Liver (tissue), 3 donors: Measurements from ENCODE around the gene BMP6.

ENCODE experiments used
- EGR1 ChIP-seq, 2 donors: IDR thresholded peaks; 2 replicates each; pipeline ENCODE4 v1.6.1; 2016 to 2018; ENCODE audit warnings: antibody characterized with exemption in 2 of 2, low read depth in 2 of 2
- FOXA1 ChIP-seq: IDR thresholded peaks from 2 replicates; pipeline ENCODE4 v1.6.1; 2016; ENCODE audit warnings: antibody characterized with exemption
- GABPA ChIP-seq, 2 donors: IDR thresholded peaks in 1 of 2; conservative IDR thresholded peaks in 1 of 2; 2 replicates each; pipeline ENCODE4 v1.6.1; 2016; ENCODE audit warnings: antibody characterized with exemption in 2 of 2, mild to moderate bottlenecking in 1 of 2, moderate library complexity in 1 of 2
- HNF4A ChIP-seq, 2 donors: conservative IDR thresholded peaks; 2 replicates each; pipeline ENCODE4 v1.6.1; 2016; ENCODE audit warnings: antibody characterized with exemption in 2 of 2, mild to moderate bottlenecking in 2 of 2
- RAD21 ChIP-seq, 2 donors: IDR thresholded peaks; 2 replicates each; pipeline ENCODE4 v1.6.1; 2016; ENCODE audit warnings: antibody characterized with exemption in 2 of 2, mild to moderate bottlenecking in 2 of 2
- RXRA ChIP-seq, 2 donors: IDR thresholded peaks; 2 replicates each; pipeline ENCODE4 v1.6.1; 2017 to 2018; ENCODE audit warnings: antibody characterized with exemption in 2 of 2, mild to moderate bottlenecking in 1 of 2
- SP1 ChIP-seq: IDR thresholded peaks from 2 replicates; pipeline ENCODE4 v1.6.1; 2018; ENCODE audit warnings: antibody characterized with exemption, mild to moderate bottlenecking
- TAF1 ChIP-seq: conservative IDR thresholded peaks from 2 replicates; pipeline ENCODE4 v1.6.1; 2016; ENCODE audit warnings: antibody characterized with exemption, mild to moderate bottlenecking
- YY1 ChIP-seq: IDR thresholded peaks from 2 replicates; pipeline ENCODE4 v1.6.1; 2016; ENCODE audit warnings: antibody characterized with exemption, mild to moderate bottlenecking
- TF ChIP-seq, protein P1 (sequence below): fragments of 150-350 bp; IDR thresholded peaks from 2 replicates; pipeline ENCODE4 v1.5.1; 2017; ENCODE audit warnings: improper control_type of control experiment, low read depth, low read length; ENCODE audit not compliant: missing input control
- TF ChIP-seq, protein P2 (sequence below): IDR thresholded peaks from 2 replicates; pipeline ENCODE4 v1.6.1; 2016; ENCODE audit warnings: antibody characterized with exemption, mild to moderate bottlenecking
- TF ChIP-seq, protein P3 (sequence below): IDR thresholded peaks from 2 replicates; pipeline ENCODE4 v1.6.1; 2016; ENCODE audit warnings: antibody characterized with exemption
- donor health status: healthy.
- donor health status: healthy.

DNA sequence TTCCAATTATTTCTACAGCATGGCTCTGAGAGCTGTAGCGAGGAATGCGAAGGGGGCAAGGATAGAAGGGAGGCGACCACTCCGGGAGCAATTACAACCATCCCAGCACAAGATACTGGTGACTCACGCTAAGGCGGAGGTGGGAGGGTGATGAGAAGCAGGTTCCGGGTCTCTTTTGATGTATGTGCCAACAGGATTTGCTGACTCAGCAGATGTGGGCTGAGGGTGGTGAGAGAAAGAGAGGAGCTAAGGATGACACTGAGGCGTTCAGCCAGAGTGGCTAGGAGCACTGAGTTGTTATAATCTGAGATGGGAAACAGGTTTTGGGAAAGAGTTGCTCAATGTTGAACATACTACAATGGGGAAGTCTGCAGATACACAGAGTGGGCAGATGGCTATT lies 194.0 kb downstream of the BMP6 start:
- TF ChIP-seq, protein P1, sequence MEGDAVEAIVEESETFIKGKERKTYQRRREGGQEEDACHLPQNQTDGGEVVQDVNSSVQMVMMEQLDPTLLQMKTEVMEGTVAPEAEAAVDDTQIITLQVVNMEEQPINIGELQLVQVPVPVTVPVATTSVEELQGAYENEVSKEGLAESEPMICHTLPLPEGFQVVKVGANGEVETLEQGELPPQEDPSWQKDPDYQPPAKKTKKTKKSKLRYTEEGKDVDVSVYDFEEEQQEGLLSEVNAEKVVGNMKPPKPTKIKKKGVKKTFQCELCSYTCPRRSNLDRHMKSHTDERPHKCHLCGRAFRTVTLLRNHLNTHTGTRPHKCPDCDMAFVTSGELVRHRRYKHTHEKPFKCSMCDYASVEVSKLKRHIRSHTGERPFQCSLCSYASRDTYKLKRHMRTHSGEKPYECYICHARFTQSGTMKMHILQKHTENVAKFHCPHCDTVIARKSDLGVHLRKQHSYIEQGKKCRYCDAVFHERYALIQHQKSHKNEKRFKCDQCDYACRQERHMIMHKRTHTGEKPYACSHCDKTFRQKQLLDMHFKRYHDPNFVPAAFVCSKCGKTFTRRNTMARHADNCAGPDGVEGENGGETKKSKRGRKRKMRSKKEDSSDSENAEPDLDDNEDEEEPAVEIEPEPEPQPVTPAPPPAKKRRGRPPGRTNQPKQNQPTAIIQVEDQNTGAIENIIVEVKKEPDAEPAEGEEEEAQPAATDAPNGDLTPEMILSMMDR = no peak
- TF ChIP-seq GABPA (IDR thresholded peaks at IDR 0.05 in 1 of 2, conservative IDR thresholded peaks at IDR 0.05 in 1 of 2) (no peak), EGR1 (IDR thresholded peaks at IDR 0.05; ENCODE audit: low read depth in 2 of 2) (no peak), YY1 (no peak), SP1 (no peak), FOXA1 (no peak), TAF1 (no peak), HNF4A (conservative IDR thresholded peaks at IDR 0.05) (no peak), RAD21 (IDR thresholded peaks at IDR 0.05) (no peak), RXRA (IDR thresholded peaks at IDR 0.05) (no peak)
- TF ChIP-seq, protein P2, sequence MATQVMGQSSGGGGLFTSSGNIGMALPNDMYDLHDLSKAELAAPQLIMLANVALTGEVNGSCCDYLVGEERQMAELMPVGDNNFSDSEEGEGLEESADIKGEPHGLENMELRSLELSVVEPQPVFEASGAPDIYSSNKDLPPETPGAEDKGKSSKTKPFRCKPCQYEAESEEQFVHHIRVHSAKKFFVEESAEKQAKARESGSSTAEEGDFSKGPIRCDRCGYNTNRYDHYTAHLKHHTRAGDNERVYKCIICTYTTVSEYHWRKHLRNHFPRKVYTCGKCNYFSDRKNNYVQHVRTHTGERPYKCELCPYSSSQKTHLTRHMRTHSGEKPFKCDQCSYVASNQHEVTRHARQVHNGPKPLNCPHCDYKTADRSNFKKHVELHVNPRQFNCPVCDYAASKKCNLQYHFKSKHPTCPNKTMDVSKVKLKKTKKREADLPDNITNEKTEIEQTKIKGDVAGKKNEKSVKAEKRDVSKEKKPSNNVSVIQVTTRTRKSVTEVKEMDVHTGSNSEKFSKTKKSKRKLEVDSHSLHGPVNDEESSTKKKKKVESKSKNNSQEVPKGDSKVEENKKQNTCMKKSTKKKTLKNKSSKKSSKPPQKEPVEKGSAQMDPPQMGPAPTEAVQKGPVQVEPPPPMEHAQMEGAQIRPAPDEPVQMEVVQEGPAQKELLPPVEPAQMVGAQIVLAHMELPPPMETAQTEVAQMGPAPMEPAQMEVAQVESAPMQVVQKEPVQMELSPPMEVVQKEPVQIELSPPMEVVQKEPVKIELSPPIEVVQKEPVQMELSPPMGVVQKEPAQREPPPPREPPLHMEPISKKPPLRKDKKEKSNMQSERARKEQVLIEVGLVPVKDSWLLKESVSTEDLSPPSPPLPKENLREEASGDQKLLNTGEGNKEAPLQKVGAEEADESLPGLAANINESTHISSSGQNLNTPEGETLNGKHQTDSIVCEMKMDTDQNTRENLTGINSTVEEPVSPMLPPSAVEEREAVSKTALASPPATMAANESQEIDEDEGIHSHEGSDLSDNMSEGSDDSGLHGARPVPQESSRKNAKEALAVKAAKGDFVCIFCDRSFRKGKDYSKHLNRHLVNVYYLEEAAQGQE = no peak
- TF ChIP-seq, protein P3, sequence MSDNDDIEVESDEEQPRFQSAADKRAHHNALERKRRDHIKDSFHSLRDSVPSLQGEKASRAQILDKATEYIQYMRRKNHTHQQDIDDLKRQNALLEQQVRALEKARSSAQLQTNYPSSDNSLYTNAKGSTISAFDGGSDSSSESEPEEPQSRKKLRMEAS = no peak
